ENCODE data around the gene PPARA. TPM values are rescaled to one million over a fixed set of nuclear protein-coding genes. Genes with fewer than 3 reads are reported as not detected.

The PPARA gene
- polyA plus RNA-seq, 3 donors: 3.7 to 6.3 (median 4.9) TPM

- DNase-seq: no peak
- H3K27me3 Mint-ChIP-seq (ENCODE audit: low read depth in 3 of 3): no peaks in the 10 kb centered on the region
- no peaks in the 10 kb centered on the region for H3K9me3 ChIP-seq (replicated peaks in 1 of 2; ENCODE audit: control insufficient read depth in 1 of 2, insufficient read depth in 1 of 2, low read length in 2 of 2)
- 94% methylated on average over 13 of the region's 22 CpGs for WGBS (ENCODE audit: insufficient coverage)
- H3K27ac ChIP-seq (ENCODE audit: low read depth in 1 of 2, low read length in 2 of 2): no peak overlapping the region
- no peak overlapping the region for H3K4me3 ChIP-seq (replicated peaks in 1 of 3; ENCODE audit: low read depth in 2 of 3, low read length in 3 of 3)
- H3K79me2 ChIP-seq (ENCODE audit: insufficient read depth, low read length): no peaks in the 10 kb centered on the region
- H3K4me2 ChIP-seq (replicated peaks; ENCODE audit: extremely low read depth, low read length, poor library complexity, severe bottlenecking): no peak overlapping the region
- peaks cover 20 to 68% of the 10 kb centered on the region in 2 donors for H3K36me3 Mint-ChIP-seq
- H3K27ac Mint-ChIP-seq: peak overlapping the region in 1 of 7 donors; percentile 30
- H3K4me1 Mint-ChIP-seq: no peaks in the 10 kb centered on the region
- H3K9ac ChIP-seq (ENCODE audit: insufficient read depth, low read length, poor library complexity, severe bottlenecking): no peak overlapping the region
- no peaks in the 10 kb centered on the region for H3K9me3 Mint-ChIP-seq
- no peak overlapping the region for H3K4me3 Mint-ChIP-seq
- intact Hi-C loops (cut with micrococcal nuclease): no loop called here
- H2AFZ ChIP-seq (ENCODE audit: insufficient read depth, low read depth, low read length, poor library complexity, severe bottlenecking): no peak overlapping the region
- TF ChIP-seq CTCF (IDR thresholded peaks at IDR 0.05): no peak
- H3K36me3 ChIP-seq (replicated peaks in 1 of 2; ENCODE audit: control insufficient read depth in 1 of 2, insufficient read depth in 2 of 2, low read length in 2 of 2): peaks cover 66 to 88% of the 10 kb centered on the region in 2 donors
- peaks cover 55% of the 10 kb centered on the region for H4K20me1 ChIP-seq (ENCODE audit: insufficient read depth, low read length)
- no peaks in the 10 kb centered on the region for H3K4me1 ChIP-seq (ENCODE audit: control insufficient read depth in 1 of 2, insufficient read depth in 2 of 2, low read length in 2 of 2)
- no peaks in the 10 kb centered on the region for H3K27me3 ChIP-seq (ENCODE audit: control insufficient read depth in 2 of 2, insufficient read depth in 2 of 2, low read length in 2 of 2)
Measured at GRCh38 chr22:46107753-46108563, 42.4 kb upstream of the PPARA start.

GRCh38 chr22:46108564-46109473 lies 41.5 kb upstream of the PPARA start:
- Histone ChIP-seq H3K9ac (ENCODE audit: insufficient read depth, low read length, poor library complexity, severe bottlenecking) (no peak overlapping the region), H3K27ac (ENCODE audit: low read depth in 1 of 2, low read length in 2 of 2) (peak overlapping the region in 1 of 2 donors; percentile 8)

More at GRCh38 chr22:46108564-46109473, 41.5 kb upstream of the PPARA start:
- no peak for TF ChIP-seq CTCF (IDR thresholded peaks at IDR 0.05)
- Mint-ChIP-seq H3K9me3 (no peaks in the 10 kb centered on the region), H3K27ac (peak overlapping the region in 2 of 7 donors; percentile 14 to 18), H3K4me1 (no peaks in the 10 kb centered on the region), H3K36me3 (peaks cover 16 to 62% of the 10 kb centered on the region in 2 donors), H3K27me3 (ENCODE audit: low read depth in 3 of 3) (no peaks in the 10 kb centered on the region), H3K4me3 (no peak overlapping the region)
- no peak overlapping the region for H3K4me3 ChIP-seq (replicated peaks in 1 of 3; ENCODE audit: low read depth in 2 of 3, low read length in 3 of 3)
- no peaks in the 10 kb centered on the region for H3K9me3 ChIP-seq (replicated peaks in 1 of 2; ENCODE audit: control insufficient read depth in 1 of 2, insufficient read depth in 1 of 2, low read length in 2 of 2)
- no peaks in the 10 kb centered on the region for H3K27me3 ChIP-seq (ENCODE audit: control insufficient read depth in 2 of 2, insufficient read depth in 2 of 2, low read length in 2 of 2)
- no peak for DNase-seq
- H2AFZ ChIP-seq (ENCODE audit: insufficient read depth, low read depth, low read length, poor library complexity, severe bottlenecking): no peak overlapping the region
- no peaks in the 10 kb centered on the region for H3K4me1 ChIP-seq (ENCODE audit: control insufficient read depth in 1 of 2, insufficient read depth in 2 of 2, low read length in 2 of 2)
- peaks cover 61% of the 10 kb centered on the region for H4K20me1 ChIP-seq (ENCODE audit: insufficient read depth, low read length)
- H3K79me2 ChIP-seq (ENCODE audit: insufficient read depth, low read length): no peaks in the 10 kb centered on the region
- H3K36me3 ChIP-seq (replicated peaks in 1 of 2; ENCODE audit: control insufficient read depth in 1 of 2, insufficient read depth in 2 of 2, low read length in 2 of 2): peaks cover 60 to 86% of the 10 kb centered on the region in 2 donors
- intact Hi-C loops (cut with micrococcal nuclease): no loop called here
- H3K4me2 ChIP-seq (replicated peaks; ENCODE audit: extremely low read depth, low read length, poor library complexity, severe bottlenecking): no peak overlapping the region
- 91% methylated on average over 18 of the region's 20 CpGs for WGBS (ENCODE audit: insufficient coverage)
